Measurements from ENCODE around the gene RAB36.

Gene RAB36

GRCh38 chr22:23140385-23140784 is 4.9 kb upstream of the RAB36 start:
- DNase-seq: no peak

- no peak for DNase-seq
These were observed 2.7 kb upstream of the RAB36 start for GRCh38 chr22:23142546-23143105.

GRCh38 chr22:23143119-23143518 is 2.2 kb upstream of the RAB36 start:
- DNase-seq: no peak

- DNase-seq: no peak
These were observed 845 bp upstream of the RAB36 start for GRCh38 chr22:23144432-23144831.

GRCh38 chr22:23145878-23146470 is 697 bp downstream of the RAB36 start:
- no peak for DNase-seq

- no peak for DNase-seq
These were observed 1.4 kb downstream of the RAB36 start for GRCh38 chr22:23146478-23147205.

- DNase-seq: no peak
These were observed 2.5 kb downstream of the RAB36 start for GRCh38 chr22:23147617-23148387.

- no peak for DNase-seq
These were observed 4.5 kb downstream of the RAB36 start for GRCh38 chr22:23149743-23150238.

GRCh38 chr22:23150762-23151161 is 5.5 kb downstream of the RAB36 start:
- no peak for DNase-seq

GRCh38 chr22:23151827-23152226 is 6.5 kb downstream of the RAB36 start:
- no peak for DNase-seq

- DNase-seq: no peak
These were observed 7.2 kb downstream of the RAB36 start for GRCh38 chr22:23152238-23153114.

GRCh38 chr22:23153994-23154393 is 8.7 kb downstream of the RAB36 start:
- no peak for DNase-seq

- DNase-seq: no peak
These were observed 9.2 kb downstream of the RAB36 start for GRCh38 chr22:23154461-23154860.

- no peak for DNase-seq
These were observed 9.9 kb downstream of the RAB36 start for GRCh38 chr22:23155143-23155542.

GRCh38 chr22:23155831-23156230 is 10.6 kb downstream of the RAB36 start:
- DNase-seq: no peak

GRCh38 chr22:23156286-23156685 is 11.0 kb downstream of the RAB36 start:
- no peak for DNase-seq

GRCh38 chr22:23157560-23158515 is 12.6 kb downstream of the RAB36 start:
- DNase-seq: no peak

- DNase-seq: no peak
These were observed 13.4 kb downstream of the RAB36 start for GRCh38 chr22:23158516-23159290.

GRCh38 chr22:23159291-23159630 is 14.0 kb downstream of the RAB36 start:
- no peak for DNase-seq

GRCh38 chr22:23161029-23161428 is 15.8 kb downstream of the RAB36 start:
- no peak for DNase-seq

- no peak for DNase-seq
These were observed 16.3 kb downstream of the RAB36 start for GRCh38 chr22:23161574-23161973.

Data from activated naive CD4-positive, alpha-beta T cell treated with anti-CD3 and anti-CD28 coated beads, Interleukin-2, amount 50 U/mL, for 16 hours (primary cell).